ENCODE data around the gene RERE.
A peak's percentile ranks its signal among the peaks of the same experiment; 100 is the strongest.

RERE gene

GRCh38 chr1:8317647-8318381, 499.6 kb downstream of the RERE start, which contains the start of gene SLC45A1:
TSS of gene SLC45A1 (plus strand) at chr1:8318114. CDS start at chr1:8324330, 6,216 bp downstream.
- no peaks in the 10 kb centered on the region for H3K36me3 ChIP-seq (ENCODE audit: control insufficient read depth, insufficient read depth, low read length)
- peaks cover 17% of the 10 kb centered on the region for H3K4me1 ChIP-seq (ENCODE audit: control insufficient read depth, insufficient read depth, low read length)
- H3K9me3 ChIP-seq (ENCODE audit: control insufficient read depth, insufficient read depth, low read length), result no peaks in the 10 kb centered on the region
- H3K4me3 ChIP-seq (ENCODE audit: low read depth, low read length), result peak within 1 kb of the TSS; percentile 52
- H3K27me3 ChIP-seq (ENCODE audit: control insufficient read depth, insufficient read depth, low read length), result peaks cover 13% of the 10 kb centered on the region
- H3K9ac ChIP-seq (ENCODE audit: low read depth, low read length), result no peak within 1 kb of the TSS

GRCh38 chr1:8315573-8316475, 501.6 kb downstream of the RERE start:
- Histone ChIP-seq H3K9ac (ENCODE audit: low read depth, low read length) (no peak overlapping the region), H3K27me3 (ENCODE audit: control insufficient read depth, insufficient read depth, low read length) (peaks cover 13% of the 10 kb centered on the region), H3K4me1 (ENCODE audit: control insufficient read depth, insufficient read depth, low read length) (peaks cover 17% of the 10 kb centered on the region), H3K36me3 (ENCODE audit: control insufficient read depth, insufficient read depth, low read length) (no peaks in the 10 kb centered on the region), H3K4me3 (ENCODE audit: low read depth, low read length) (no peak overlapping the region), H3K9me3 (ENCODE audit: control insufficient read depth, insufficient read depth, low read length) (no peaks in the 10 kb centered on the region)

GRCh38 chr1:8314346-8315280, 502.8 kb downstream of the RERE start:
- Histone ChIP-seq H3K27me3 (ENCODE audit: control insufficient read depth, insufficient read depth, low read length) (peaks cover 13% of the 10 kb centered on the region), H3K4me3 (ENCODE audit: low read depth, low read length) (no peak overlapping the region), H3K36me3 (ENCODE audit: control insufficient read depth, insufficient read depth, low read length) (no peaks in the 10 kb centered on the region), H3K9ac (ENCODE audit: low read depth, low read length) (peak overlapping the region; percentile 24), H3K9me3 (ENCODE audit: control insufficient read depth, insufficient read depth, low read length) (no peaks in the 10 kb centered on the region), H3K4me1 (ENCODE audit: control insufficient read depth, insufficient read depth, low read length) (peaks cover 17% of the 10 kb centered on the region)

- Histone ChIP-seq H3K27me3 (ENCODE audit: control insufficient read depth, insufficient read depth, low read length) (peaks cover 2% of the 10 kb centered on the region), H3K4me1 (ENCODE audit: control insufficient read depth, insufficient read depth, low read length) (peaks cover 17% of the 10 kb centered on the region), H3K9me3 (ENCODE audit: control insufficient read depth, insufficient read depth, low read length) (no peaks in the 10 kb centered on the region), H3K4me3 (ENCODE audit: low read depth, low read length) (no peak overlapping the region), H3K9ac (ENCODE audit: low read depth, low read length) (no peak overlapping the region), H3K36me3 (ENCODE audit: control insufficient read depth, insufficient read depth, low read length) (no peaks in the 10 kb centered on the region)
Measured at GRCh38 chr1:8313231-8313630, 504.2 kb downstream of the RERE start.

GRCh38 chr1:8312235-8313218, 504.9 kb downstream of the RERE start:
- Histone ChIP-seq H3K36me3 (ENCODE audit: control insufficient read depth, insufficient read depth, low read length) (no peaks in the 10 kb centered on the region), H3K4me3 (ENCODE audit: low read depth, low read length) (no peak overlapping the region), H3K9me3 (ENCODE audit: control insufficient read depth, insufficient read depth, low read length) (no peaks in the 10 kb centered on the region), H3K27me3 (ENCODE audit: control insufficient read depth, insufficient read depth, low read length) (peaks cover 2% of the 10 kb centered on the region), H3K4me1 (ENCODE audit: control insufficient read depth, insufficient read depth, low read length) (peaks cover 17% of the 10 kb centered on the region), H3K9ac (ENCODE audit: low read depth, low read length) (no peak overlapping the region)

GRCh38 chr1:8311068-8311718, 506.2 kb downstream of the RERE start:
- Histone ChIP-seq H3K4me3 (ENCODE audit: low read depth, low read length) (no peak overlapping the region), H3K36me3 (ENCODE audit: control insufficient read depth, insufficient read depth, low read length) (no peaks in the 10 kb centered on the region), H3K9ac (ENCODE audit: low read depth, low read length) (no peak overlapping the region), H3K27me3 (ENCODE audit: control insufficient read depth, insufficient read depth, low read length) (no peaks in the 10 kb centered on the region), H3K4me1 (ENCODE audit: control insufficient read depth, insufficient read depth, low read length) (peaks cover 17% of the 10 kb centered on the region), H3K9me3 (ENCODE audit: control insufficient read depth, insufficient read depth, low read length) (no peaks in the 10 kb centered on the region)

GRCh38 chr1:8307628-8308027, 509.8 kb downstream of the RERE start:
- Histone ChIP-seq H3K36me3 (ENCODE audit: control insufficient read depth, insufficient read depth, low read length) (no peaks in the 10 kb centered on the region), H3K4me3 (ENCODE audit: low read depth, low read length) (no peak overlapping the region), H3K9ac (ENCODE audit: low read depth, low read length) (no peak overlapping the region), H3K4me1 (ENCODE audit: control insufficient read depth, insufficient read depth, low read length) (no peaks in the 10 kb centered on the region), H3K9me3 (ENCODE audit: control insufficient read depth, insufficient read depth, low read length) (no peaks in the 10 kb centered on the region), H3K27me3 (ENCODE audit: control insufficient read depth, insufficient read depth, low read length) (no peaks in the 10 kb centered on the region)

- no peaks in the 10 kb centered on the region for H3K27me3 ChIP-seq (ENCODE audit: control insufficient read depth, insufficient read depth, low read length)
- no peak overlapping the region for H3K4me3 ChIP-seq (ENCODE audit: low read depth, low read length)
- no peaks in the 10 kb centered on the region for H3K4me1 ChIP-seq (ENCODE audit: control insufficient read depth, insufficient read depth, low read length)
- H3K9ac ChIP-seq (ENCODE audit: low read depth, low read length), result no peak overlapping the region
- no peaks in the 10 kb centered on the region for H3K36me3 ChIP-seq (ENCODE audit: control insufficient read depth, insufficient read depth, low read length)
- H3K9me3 ChIP-seq (ENCODE audit: control insufficient read depth, insufficient read depth, low read length), result no peaks in the 10 kb centered on the region
Measured at GRCh38 chr1:8303876-8304275, 513.6 kb downstream of the RERE start.

GRCh38 chr1:8303141-8303540, 514.3 kb downstream of the RERE start:
- no peaks in the 10 kb centered on the region for H3K4me1 ChIP-seq (ENCODE audit: control insufficient read depth, insufficient read depth, low read length)

More at GRCh38 chr1:8303141-8303540, 514.3 kb downstream of the RERE start:
- Histone ChIP-seq H3K4me3 (ENCODE audit: low read depth, low read length) (no peak overlapping the region), H3K36me3 (ENCODE audit: control insufficient read depth, insufficient read depth, low read length) (no peaks in the 10 kb centered on the region), H3K9ac (ENCODE audit: low read depth, low read length) (no peak overlapping the region), H3K9me3 (ENCODE audit: control insufficient read depth, insufficient read depth, low read length) (no peaks in the 10 kb centered on the region), H3K27me3 (ENCODE audit: control insufficient read depth, insufficient read depth, low read length) (no peaks in the 10 kb centered on the region)
